NCI-H1930 (cell line): ENCODE data around the gene GRIP1.
"Not testable (repeated sequence)": the region's sequence is repeated elsewhere in the genome, so short reads cannot be mapped to it uniquely, and the experiment has no call there.

Experiments used
- DNase-seq, 2 experiments: peaks; one replicate each; lab custom pipeline; 2025; lab: John Stamatoyannopoulos, UW

The GRIP1 gene

GRCh38 chr12:66516561-66516960 is 162.3 kb downstream of the GRIP1 start:
- DNase-seq, result no peak

GRCh38 chr12:66516133-66516532 is 162.7 kb downstream of the GRIP1 start:
- DNase-seq, result no peak

GRCh38 chr12:66514581-66514980 is 164.3 kb downstream of the GRIP1 start:
- DNase-seq, result no peak

GRCh38 chr12:66508025-66508424 is 170.9 kb downstream of the GRIP1 start:
- no peak for DNase-seq

GRCh38 chr12:66503746-66504145 is 175.1 kb downstream of the GRIP1 start:
- DNase-seq, result no peak

- no peak for DNase-seq
Measured at GRCh38 chr12:66502911-66503310, 176.0 kb downstream of the GRIP1 start.

GRCh38 chr12:66500841-66501240 is 178.0 kb downstream of the GRIP1 start:
- DNase-seq, result no peak

GRCh38 chr12:66500091-66500490 is 178.8 kb downstream of the GRIP1 start:
- DNase-seq, result no peak

GRCh38 chr12:66499000-66499399 is 179.9 kb downstream of the GRIP1 start:
- no peak for DNase-seq

GRCh38 chr12:66498059-66498458 is 180.8 kb downstream of the GRIP1 start:
- DNase-seq, result not testable (repeated sequence)

- no peak for DNase-seq
Measured at GRCh38 chr12:66497008-66497897, 181.6 kb downstream of the GRIP1 start.

- no peak for DNase-seq
Measured at GRCh38 chr12:66496595-66496994, 182.3 kb downstream of the GRIP1 start.

GRCh38 chr12:66495709-66496108 is 183.2 kb downstream of the GRIP1 start:
- DNase-seq, result no peak

- DNase-seq, result no peak
Measured at GRCh38 chr12:66493819-66494218, 185.1 kb downstream of the GRIP1 start.

GRCh38 chr12:66491853-66492252 is 187.0 kb downstream of the GRIP1 start:
- DNase-seq, result no peak

GRCh38 chr12:66482351-66483203 is 196.3 kb downstream of the GRIP1 start:
- no peak for DNase-seq

GRCh38 chr12:66467932-66468331 is 210.9 kb downstream of the GRIP1 start:
- no peak for DNase-seq

GRCh38 chr12:66461331-66461730 is 217.5 kb downstream of the GRIP1 start:
- no peak for DNase-seq

GRCh38 chr12:66459944-66460482 is 218.9 kb downstream of the GRIP1 start:
- no peak for DNase-seq

GRCh38 chr12:66456612-66457011 is 222.3 kb downstream of the GRIP1 start:
- no peak for DNase-seq

GRCh38 chr12:66453844-66454243 is 225.0 kb downstream of the GRIP1 start:
- no peak for DNase-seq

- DNase-seq, result peak; percentile 25 to 71
Measured at GRCh38 chr12:66453120-66453519, 225.8 kb downstream of the GRIP1 start.

GRCh38 chr12:66449531-66449930 is 229.3 kb downstream of the GRIP1 start:
- DNase-seq, result no peak
